ENCODE measurements around the gene RAB43.

RAB43 gene

GRCh38 chr3:129061023-129061887, 60.3 kb downstream of the RAB43 start:
- no peak for DNase-seq (ENCODE audit: low spot score)

GRCh38 chr3:129060276-129061022, 61.2 kb downstream of the RAB43 start, which contains the start of gene GP9:
Gene GP9, plus strand, starts transcription at chr3:129060779. Its CDS starts 961 bp downstream, at chr3:129061740.
- DNase-seq (ENCODE audit: low spot score): no peak

- no peak for DNase-seq (ENCODE audit: low spot score)
Measured at GRCh38 chr3:129059311-129059958, 62.2 kb downstream of the RAB43 start.

GRCh38 chr3:129058441-129059200, 63.0 kb downstream of the RAB43 start:
- DNase-seq (ENCODE audit: low spot score): no peak

GRCh38 chr3:129057249-129057648, 64.4 kb downstream of the RAB43 start:
- no peak for DNase-seq (ENCODE audit: low spot score)

- no peak for DNase-seq (ENCODE audit: low spot score)
Measured at GRCh38 chr3:129056451-129057173, 65.0 kb downstream of the RAB43 start.

- DNase-seq (ENCODE audit: low spot score): no peak
Measured at GRCh38 chr3:129054605-129055104, 66.9 kb downstream of the RAB43 start.

GRCh38 chr3:129052675-129053074, 68.9 kb downstream of the RAB43 start:
- DNase-seq (ENCODE audit: low spot score): no peak

- no peak for DNase-seq (ENCODE audit: low spot score)
Measured at GRCh38 chr3:129051871-129052340, 69.7 kb downstream of the RAB43 start.

- DNase-seq (ENCODE audit: low spot score): no peak
Measured at GRCh38 chr3:129050556-129051295, 70.9 kb downstream of the RAB43 start.

GRCh38 chr3:129047553-129047839, 74.1 kb downstream of the RAB43 start:
- no peak for DNase-seq (ENCODE audit: low spot score)

GRCh38 chr3:129046732-129047552, 74.7 kb downstream of the RAB43 start:
- DNase-seq (ENCODE audit: low spot score): no peak

GRCh38 chr3:129046037-129046731, 75.4 kb downstream of the RAB43 start:
- no peak for DNase-seq (ENCODE audit: low spot score)

- no peak for DNase-seq (ENCODE audit: low spot score)
Measured at GRCh38 chr3:129045675-129046036, 75.9 kb downstream of the RAB43 start.

GRCh38 chr3:129040579-129041300, 80.9 kb downstream of the RAB43 start:
- DNase-seq (ENCODE audit: low spot score): no peak

- DNase-seq (ENCODE audit: low spot score): no peak
Measured at GRCh38 chr3:129040039-129040336, 81.6 kb downstream of the RAB43 start.

GRCh38 chr3:129039271-129040038, 82.1 kb downstream of the RAB43 start:
- no peak for DNase-seq (ENCODE audit: low spot score)
